ENCODE measurements around the gene FGF11. TPM values are rescaled to one million over a fixed set of nuclear protein-coding genes. Genes with fewer than 3 reads are reported as not detected.

FGF11 gene
- total and polyA plus RNA-seq, 12 donors = 10.2 to 76.7 (median 22.2) TPM

GRCh38 chr17:7403977-7404736 is 35.2 kb upstream of the FGF11 start, which contains the start of gene TMEM256:
TMEM256 (minus strand) TSS chr17:7404097; CDS start chr17:7404084, 13 bp downstream.
- Histone ChIP-seq H3K27ac (peak within 1 kb of the TSS; percentile 83 to 93 (median 86)), H3K4me1 (replicated peaks in 1 of 2) (peaks cover 7 to 15% of the 10 kb centered on the region in 2 donors), H3K27me3 (no peaks in the 10 kb centered on the region), H3K36me3 (replicated peaks in 1 of 2) (no peaks in the 10 kb centered on the region), H3K9me3 (replicated peaks in 1 of 3) (no peaks in the 10 kb centered on the region), H3K4me3 (peak within 1 kb of the TSS; percentile 24 to 88 (median 72))
- TF ChIP-seq CTCF (IDR thresholded peaks at IDR 0.05) = peak in 1 of 6 experiments; percentile 24
- TF ChIP-seq POLR2A (IDR thresholded peaks at IDR 0.05) = peak; percentile 85 to 99
- DNase-seq = peak; percentile 98 to 100 (median 99)
- intact Hi-C loops (cut with DNase I) = no loop called here
- WGBS, 4 donors = 0 to 2% (median 0%) methylated on average over 18 to 49 of the region's 49 CpGs

- WGBS, 4 donors = 0 to 2% (median 1%) methylated on average over 10 to 63 of the region's 65 CpGs
- Histone ChIP-seq H3K4me1 (replicated peaks in 1 of 2) (peaks cover 7 to 15% of the 10 kb centered on the region in 2 donors), H3K27me3 (no peaks in the 10 kb centered on the region)
Observed at GRCh38 chr17:7404737-7405349, 34.5 kb upstream of the FGF11 start.

GRCh38 chr17:7405350-7406234 is 33.7 kb upstream of the FGF11 start:
- intact Hi-C loops (cut with DNase I) = no loop called here
- no peaks in the 10 kb centered on the region for H3K9me3 ChIP-seq (replicated peaks in 1 of 3)
- peak overlapping the region in 3 of 5 donors; percentile 86 to 93 (median 89) for H3K27ac ChIP-seq
- TF ChIP-seq CTCF (IDR thresholded peaks at IDR 0.05) (no peak), POLR2A (IDR thresholded peaks at IDR 0.05) (no peak)
- peak overlapping the region in 3 of 4 donors; percentile 11 to 88 (median 29) for H3K4me3 ChIP-seq
- peaks cover 7 to 15% of the 10 kb centered on the region in 2 donors for H3K4me1 ChIP-seq (replicated peaks in 1 of 2)
- no peaks in the 10 kb centered on the region for H3K27me3 ChIP-seq
- no peaks in the 10 kb centered on the region for H3K36me3 ChIP-seq (replicated peaks in 1 of 2)
- 17 to 36% (median 18%) methylated on average over 9 to 38 of the region's 38 CpGs for WGBS, 4 donors
- DNase-seq = peak in 1 of 7 donors; percentile 31

More at GRCh38 chr17:7404737-7405349, 34.5 kb upstream of the FGF11 start:
- TF ChIP-seq POLR2A (IDR thresholded peaks at IDR 0.05) = peak; percentile 54 to 61
- TF ChIP-seq CTCF (IDR thresholded peaks at IDR 0.05) = peak in 2 of 6 experiments; percentile 8 to 19
- Histone ChIP-seq H3K9me3 (replicated peaks in 1 of 3) (no peaks in the 10 kb centered on the region), H3K36me3 (replicated peaks in 1 of 2) (no peaks in the 10 kb centered on the region), H3K27ac (peak overlapping the region in 4 of 5 donors; percentile 32 to 93 (median 88)), H3K4me3 (peak overlapping the region in 3 of 4 donors; percentile 29 to 88 (median 68))
- DNase-seq = peak; percentile 52 to 84 (median 71)
- intact Hi-C loops (cut with DNase I) = no loop called here

Data from adrenal gland (tissue), 12 donors.